ENCODE measurements around the gene ME3. TPM values are rescaled to one million over a fixed set of nuclear protein-coding genes. Genes with fewer than 3 reads are reported as not detected.

Gene ME3
- total RNA-seq, 1 donor from 2014 or later: 10.8 TPM

GRCh38 chr11:86686531-86686930 is 14.1 kb upstream of the ME3 start:
- peaks cover 3% of the 10 kb centered on the region for H3K9me3 Mint-ChIP-seq (ENCODE audit: low read depth)
- TF ChIP-seq CTCF (IDR thresholded peaks at IDR 0.05): no peak

GRCh38 chr11:86681483-86681756 is 9.0 kb upstream of the ME3 start:
- no peaks in the 10 kb centered on the region for H3K36me3 Mint-ChIP-seq (ENCODE audit: low read depth)
- H3K9me3 Mint-ChIP-seq (ENCODE audit: low read depth): peaks cover 3% of the 10 kb centered on the region
- no peak overlapping the region for H3K27ac Mint-ChIP-seq (ENCODE audit: unreplicated experiment)
- H3K27me3 Mint-ChIP-seq (ENCODE audit: low read depth): no peaks in the 10 kb centered on the region
- DNase-seq (ENCODE audit: low spot score): no peak
- TF ChIP-seq CTCF (IDR thresholded peaks at IDR 0.05): no peak
- H3K4me3 Mint-ChIP-seq (ENCODE audit: unreplicated experiment): no peak overlapping the region
- peaks cover 14% of the 10 kb centered on the region for H3K4me1 Mint-ChIP-seq (ENCODE audit: low read depth)

More at GRCh38 chr11:86686531-86686930, 14.1 kb upstream of the ME3 start:
- DNase-seq (ENCODE audit: low spot score): no peak
- no peak overlapping the region for H3K27ac Mint-ChIP-seq (ENCODE audit: unreplicated experiment)
- no peaks in the 10 kb centered on the region for H3K27me3 Mint-ChIP-seq (ENCODE audit: low read depth)
- H3K4me3 Mint-ChIP-seq (ENCODE audit: unreplicated experiment): no peak overlapping the region
- H3K4me1 Mint-ChIP-seq (ENCODE audit: low read depth): peaks cover 24% of the 10 kb centered on the region
- no peaks in the 10 kb centered on the region for H3K36me3 Mint-ChIP-seq (ENCODE audit: low read depth)

- Mint-ChIP-seq H3K9me3 (ENCODE audit: low read depth) (peaks cover 3% of the 10 kb centered on the region), H3K36me3 (ENCODE audit: low read depth) (no peaks in the 10 kb centered on the region), H3K27me3 (ENCODE audit: low read depth) (no peaks in the 10 kb centered on the region), H3K4me1 (ENCODE audit: low read depth) (peaks cover 17% of the 10 kb centered on the region), H3K4me3 (ENCODE audit: unreplicated experiment) (no peak overlapping the region), H3K27ac (ENCODE audit: unreplicated experiment) (no peak overlapping the region)
- no peak for DNase-seq (ENCODE audit: low spot score)
- TF ChIP-seq CTCF (IDR thresholded peaks at IDR 0.05): no peak
Measured at GRCh38 chr11:86680716-86681482, 8.5 kb upstream of the ME3 start.

GRCh38 chr11:86678823-86679222 is 6.4 kb upstream of the ME3 start:
- Mint-ChIP-seq H3K9me3 (ENCODE audit: low read depth) (peaks cover 3% of the 10 kb centered on the region), H3K4me1 (ENCODE audit: low read depth) (peaks cover 32% of the 10 kb centered on the region), H3K4me3 (ENCODE audit: unreplicated experiment) (no peak overlapping the region), H3K36me3 (ENCODE audit: low read depth) (no peaks in the 10 kb centered on the region), H3K27me3 (ENCODE audit: low read depth) (no peaks in the 10 kb centered on the region), H3K27ac (ENCODE audit: unreplicated experiment) (peak overlapping the region; percentile 50)
- no peak for TF ChIP-seq CTCF (IDR thresholded peaks at IDR 0.05)
- no peak for DNase-seq (ENCODE audit: low spot score)

GRCh38 chr11:86678296-86678695 is 5.9 kb upstream of the ME3 start:
- no peak overlapping the region for H3K4me3 Mint-ChIP-seq (ENCODE audit: unreplicated experiment)
- no peak for DNase-seq (ENCODE audit: low spot score)
- H3K4me1 Mint-ChIP-seq (ENCODE audit: low read depth): peaks cover 35% of the 10 kb centered on the region
- no peak for TF ChIP-seq CTCF (IDR thresholded peaks at IDR 0.05)
- H3K27me3 Mint-ChIP-seq (ENCODE audit: low read depth): no peaks in the 10 kb centered on the region
- H3K36me3 Mint-ChIP-seq (ENCODE audit: low read depth): no peaks in the 10 kb centered on the region
- peak overlapping the region; percentile 50 for H3K27ac Mint-ChIP-seq (ENCODE audit: unreplicated experiment)
- peaks cover 3% of the 10 kb centered on the region for H3K9me3 Mint-ChIP-seq (ENCODE audit: low read depth)

All from chondrocyte (in vitro differentiated cells).